Karpas-422 (cell line): Measurements from ENCODE around the gene MIOS. TPM values are rescaled to one million over a fixed set of nuclear protein-coding genes. Genes with fewer than 3 reads are reported as not detected.
"Not testable (repeated sequence)": the region's sequence is repeated elsewhere in the genome, so short reads cannot be mapped to it uniquely, and the experiment has no call there.

ENCODE experiments used
- DNase-seq: peaks from one replicate; pipeline ENCODE4 v3.0.0-alpha.2; 2015
- H2AFZ ChIP-seq: fragments of 200-600 bp; sonication (generic); 2 replicates; pipeline ENCODE4 v1.6.1; 2014; ENCODE audit warnings: antibody characterized with exemption, low read length, mixed read lengths
- H3K27ac ChIP-seq: fragments of 200-600 bp; sonication (generic); 2 replicates; pipeline ENCODE4 v1.5.1; 2014; ENCODE audit warnings: mild to moderate bottlenecking, low read length, moderate library complexity
- H3K27me3 ChIP-seq: fragments of 200-600 bp; sonication (generic); 2 replicates; pipeline ENCODE4 v1.6.1; 2014; ENCODE audit warnings: low read length, mixed read lengths
- H3K36me3 ChIP-seq: fragments of 200-600 bp; sonication (generic); 2 replicates; pipeline ENCODE4 v1.6.1; 2014; ENCODE audit warnings: low read length, mixed read lengths; ENCODE audit not compliant: insufficient read depth
- H3K4me1 ChIP-seq: fragments of 200-600 bp; sonication (generic); 2 replicates; pipeline ENCODE4 v1.6.1; 2014; ENCODE audit warnings: mild to moderate bottlenecking, low read length, mixed read lengths
- H3K4me2 ChIP-seq: fragments of 200-600 bp; sonication (generic); 2 replicates; pipeline ENCODE4 v1.6.1; 2014; ENCODE audit warnings: low read length, low read depth, mild to moderate bottlenecking; ENCODE audit not compliant: poor library complexity, severe bottlenecking
- H3K4me3 ChIP-seq: fragments of 200-600 bp; sonication (generic); 2 replicates; pipeline ENCODE4 v1.5.1; 2014; ENCODE audit warnings: mild to moderate bottlenecking, antibody characterized with exemption, low read length, mixed read lengths
- H3K79me2 ChIP-seq: fragments of 200-600 bp; sonication (generic); 2 replicates; pipeline ENCODE4 v1.6.1; 2014; ENCODE audit warnings: mild to moderate bottlenecking, low read length, mixed read lengths
- H3K9ac ChIP-seq: fragments of 200-600 bp; sonication (generic); 2 replicates; pipeline ENCODE4 v1.6.0; 2014; ENCODE audit warnings: low read length
- H3K9me2 ChIP-seq: fragments of 200-600 bp; sonication (generic), shearing (Covaris generic); replicated peaks from 2 replicates; pipeline ENCODE4 v1.6.0; 2014; ENCODE audit warnings: mild to moderate bottlenecking, low read length, moderate library complexity; ENCODE audit not compliant: insufficient read depth
- H3K9me3 ChIP-seq: fragments of 300-700, 200-600 bp; sonication (generic); 2 replicates; pipeline ENCODE4 v1.6.1; 2014; ENCODE audit warnings: low read length, mixed read lengths
- H4K20me1 ChIP-seq: fragments of 200-600 bp; sonication (generic); 2 replicates; pipeline ENCODE4 v1.6.1; 2014; ENCODE audit warnings: mild to moderate bottlenecking, antibody characterized with exemption, low read length, low read depth; ENCODE audit not compliant: insufficient read depth
- total RNA-seq: library from RNA; depleted of rRNA; stranded (reverse); fragments of >200 nt; shearing (Covaris generic); gene quantifications from 2 replicates; pipeline ENCODE4 v1.2.3, GENCODE V29; 2014; ENCODE audit warnings: low replicate concordance; rRNA removed

Gene MIOS
- total RNA-seq, 1 experiment from 2014 or later = 105 TPM

DNA sequence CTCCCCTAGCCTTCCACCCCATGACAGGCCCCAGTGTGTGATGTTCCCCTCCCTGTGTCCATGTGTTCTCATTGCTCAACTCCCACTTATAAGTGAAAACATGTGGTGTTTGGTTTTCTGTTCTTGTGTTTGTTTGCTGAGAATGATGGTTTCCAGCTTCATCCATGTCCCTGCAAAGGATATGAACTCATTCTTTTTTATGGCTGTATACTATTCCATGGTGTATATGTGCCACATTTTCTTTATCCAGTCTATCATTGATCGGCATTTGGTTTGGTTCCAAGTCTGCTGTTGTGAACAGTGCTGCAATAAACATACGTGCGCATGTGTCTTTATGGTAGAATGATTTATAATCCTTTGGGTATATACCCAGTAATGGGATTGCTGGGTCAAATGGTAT is 89.8 kb downstream of the MIOS start:
- not testable (repeated sequence) for H3K4me3 ChIP-seq, H3K4me2 ChIP-seq, H3K27me3 ChIP-seq, H3K9me3 ChIP-seq, H3K9ac ChIP-seq, H3K36me3 ChIP-seq, H3K9me2 ChIP-seq, H3K27ac ChIP-seq, DNase-seq, H3K4me1 ChIP-seq, H2AFZ ChIP-seq
- 0 out of 2 replicates have a peak, but pooled peaks cover 11% of the 10 kb centered on the region for H4K20me1 ChIP-seq
- peaks cover 12% of the 10 kb centered on the region for H3K79me2 ChIP-seq

Other genes with a start within 250 kb of the MIOS start
- gene COL28A1, start 31.0 kb upstream of the MIOS start, total RNA-seq = 0.69 TPM in 1 of 2 replicates, not detected in the other
- 5.6 and 15.2 TPM in 2 replicates for gene UMAD1, start 73.9 kb downstream of the MIOS start, total RNA-seq
- 33.6 and 44.0 TPM in 2 replicates for gene RPA3, start 151.7 kb downstream of the MIOS start, total RNA-seq